GM23338 (cell line): ENCODE measurements around the gene SPPL2C. TPM values are rescaled to one million over a fixed set of nuclear protein-coding genes. Genes with fewer than 3 reads are reported as not detected.

Experiments used
- ATAC-seq: fragments of 200-7000 bp; cut with Tn5 transposase; 3 replicates; pipeline ENCODE4 v1.9.1; 2020
- DNase-seq: peaks from one replicate; pipeline ENCODE4 v3.0.0-alpha.2; 2015; ENCODE audit warnings: low spot score
- H2AFZ ChIP-seq: fragments of 200-600 bp; sonication (generic); 2 replicates; pipeline ENCODE4 v1.8.0; 2016; ENCODE audit warnings: antibody characterized with exemption, mild to moderate bottlenecking, moderate library complexity
- H3F3A ChIP-seq: fragments of 200-600 bp; sonication (generic); replicated peaks from 2 replicates; pipeline ENCODE4 v1.8.0; 2017; ENCODE audit warnings: antibody characterized with exemption, mixed run types, low read depth
- H3K27ac ChIP-seq: fragments of 200-600 bp; sonication (generic); 2 replicates; pipeline ENCODE4 v1.6.1; 2016; ENCODE audit warnings: low read depth
- H3K27me3 ChIP-seq: fragments of 200-600 bp; sonication (generic); 2 replicates; pipeline ENCODE4 v1.8.0; 2016; ENCODE audit warnings: mild to moderate bottlenecking, mixed run types, moderate library complexity; ENCODE audit not compliant: insufficient read depth
- H3K36me3 ChIP-seq: fragments of 200-600 bp; sonication (generic); 2 replicates; pipeline ENCODE4 v1.8.0; 2016; ENCODE audit warnings: mild to moderate bottlenecking; ENCODE audit not compliant: insufficient read depth
- H3K4me1 ChIP-seq: fragments of 200-600 bp; sonication (generic); 2 replicates; pipeline ENCODE4 v1.8.0; 2016; ENCODE audit warnings: mild to moderate bottlenecking, moderate library complexity; ENCODE audit not compliant: insufficient read depth
- H3K4me2 ChIP-seq: fragments of 200-600 bp; sonication (generic); 2 replicates; pipeline ENCODE4 v1.7.1; 2017; ENCODE audit warnings: mixed run types
- H3K4me3 ChIP-seq: fragments of 200-600 bp; sonication (generic); 2 replicates; pipeline ENCODE4 v1.6.1; 2016; ENCODE audit warnings: mixed run types
- H3K79me2 ChIP-seq: fragments of 200-600 bp; sonication (generic); replicated peaks from 2 replicates; pipeline ENCODE4 v1.8.0; 2017; ENCODE audit warnings: mild to moderate bottlenecking; ENCODE audit not compliant: insufficient read depth
- H3K9me2 ChIP-seq: fragments of 200-600 bp; sonication (generic); 2 replicates; pipeline ENCODE4 v1.8.0; 2017; ENCODE audit not compliant: insufficient read depth
- H4K20me1 ChIP-seq: fragments of 200-600 bp; sonication (generic); replicated peaks from 2 replicates; pipeline ENCODE4 v1.8.0; 2017; ENCODE audit warnings: mild to moderate bottlenecking; ENCODE audit not compliant: insufficient read depth
- H3K27ac Mint-ChIP-seq: 2 replicates; pipeline ENCODE4 v1.8.0; 2020; ENCODE audit warnings: inconsistent platforms, mild to moderate bottlenecking, moderate library complexity, mixed read lengths
- H3K27me3 Mint-ChIP-seq: 3 replicates; pipeline ENCODE4 v1.8.0; 2022; ENCODE audit warnings: low read depth, mild to moderate bottlenecking, moderate library complexity, mixed read lengths, inconsistent platforms; ENCODE audit not compliant: insufficient read depth, poor library complexity
- H3K36me3 Mint-ChIP-seq: 3 replicates; pipeline ENCODE4 v1.8.0; 2021; ENCODE audit warnings: low read depth, mild to moderate bottlenecking, inconsistent platforms, moderate library complexity, mixed read lengths
- H3K4me1 Mint-ChIP-seq: 3 replicates; pipeline ENCODE4 v1.8.0; 2020; ENCODE audit warnings: mild to moderate bottlenecking, inconsistent platforms, mixed read lengths
- H3K4me3 Mint-ChIP-seq: 3 replicates; pipeline ENCODE4 v1.8.0; 2021; ENCODE audit warnings: moderate library complexity, mild to moderate bottlenecking, inconsistent platforms, mixed read lengths
- H3K9me3 Mint-ChIP-seq: 3 replicates; pipeline ENCODE4 v1.8.0; 2020; ENCODE audit warnings: moderate library complexity, mild to moderate bottlenecking, inconsistent platforms, mixed read lengths
- CREB1 ChIP-seq: fragments of 250-450 bp; sonication (Bioruptor Pico); IDR thresholded peaks from 2 replicates; pipeline ENCODE4 v1.5.0; 2020; ENCODE audit warnings: low read depth, mild to moderate bottlenecking, moderate library complexity
- ETS1 ChIP-seq: IDR thresholded peaks from 2 replicates; pipeline ENCODE4 v1.6.1; 2016; ENCODE audit warnings: antibody characterized with exemption
- EZH2 ChIP-seq: fragments of 200-600 bp; sonication (generic); IDR thresholded peaks from one replicate; pipeline ENCODE4 v1.8.0; 2017; ENCODE audit warnings: antibody characterized with exemption, mild to moderate bottlenecking, low read depth; ENCODE audit not compliant: unreplicated experiment
- EZH2phosphoT487 ChIP-seq: fragments of 200-600 bp; sonication (generic); IDR thresholded peaks from one replicate; pipeline ENCODE4 v1.8.1; 2018; ENCODE audit warnings: antibody characterized with exemption; ENCODE audit not compliant: unreplicated experiment
- JUNB ChIP-seq: IDR thresholded peaks from one replicate; pipeline ENCODE4 v1.6.1; 2016; ENCODE audit warnings: antibody characterized with exemption; ENCODE audit not compliant: unreplicated experiment
- NANOG ChIP-seq: IDR thresholded peaks from 2 replicates; pipeline ENCODE4 v1.6.1; 2016; ENCODE audit warnings: antibody characterized with exemption, borderline replicate concordance
- POLR2AphosphoS5 ChIP-seq: IDR thresholded peaks from 2 replicates; pipeline ENCODE4 v1.6.1; 2016; ENCODE audit warnings: antibody characterized with exemption, low read depth
- REST ChIP-seq: IDR thresholded peaks from one replicate; pipeline ENCODE4 v1.6.1; 2018; ENCODE audit warnings: antibody characterized with exemption; ENCODE audit not compliant: unreplicated experiment
- STAT1 ChIP-seq: IDR thresholded peaks from one replicate; pipeline ENCODE4 v1.6.1; 2016; ENCODE audit warnings: antibody characterized with exemption; ENCODE audit not compliant: unreplicated experiment
- ZNF114 ChIP-seq: fragments of 250-450 bp; sonication (Bioruptor Pico); IDR thresholded peaks from 2 replicates; pipeline ENCODE4 v1.5.0; 2020; ENCODE audit warnings: mild to moderate bottlenecking, moderate library complexity
- ZNF331 ChIP-seq: fragments of 250-450 bp; sonication (Bioruptor Pico); IDR thresholded peaks from 2 replicates; pipeline ENCODE4 v1.5.0; 2020; ENCODE audit warnings: low read depth, mild to moderate bottlenecking, moderate library complexity
- ZNF462 ChIP-seq: fragments of 250-450 bp; sonication (Bioruptor Pico); IDR thresholded peaks from 2 replicates; pipeline ENCODE4 v1.5.0; 2020; ENCODE audit warnings: mild to moderate bottlenecking, moderate library complexity
- polyA plus RNA-seq: library from polyadenylated mRNA; unstranded; fragments of >200 nt; fragmentation: Nextera tagmentation; extraction: Ambion mirVana; gene quantifications from 2 replicates; pipeline ENCODE4 v1.2.1, GENCODE V29; 2016
- total RNA-seq: library from RNA; depleted of rRNA; stranded (reverse); fragments of >200 nt; shearing (Covaris generic); gene quantifications from 2 replicates; pipeline ENCODE4 v1.2.3, GENCODE V29; 2014
- TF ChIP-seq, protein P1 (sequence below), 2 experiments: fragments of 200-600 bp in 1 of 2; sonication (generic) in 1 of 2; conservative IDR thresholded peaks; 2 replicates each; pipeline versions ENCODE4 v1.5.1 to v1.6.1; 2016 to 2017; ENCODE audit warnings: antibody characterized with exemption in 2 of 2, low read depth in 2 of 2, mild to moderate bottlenecking in 2 of 2, moderate library complexity in 1 of 2

SPPL2C gene
- total and polyA plus RNA-seq, 2 experiments from 2014 or later = 0.14 TPM; not detected in 1

- Histone ChIP-seq H3K4me3 (no peak overlapping the region), H4K20me1 (no peaks in the 10 kb centered on the region), H3K36me3 (no peaks in the 10 kb centered on the region), H3K79me2 (no peaks in the 10 kb centered on the region), H3K9me2 (0 out of 2 replicates have a peak, but pooled peaks cover 6% of the 10 kb centered on the region), H3K4me2 (no peak overlapping the region), H3K4me1 (peaks cover 22% of the 10 kb centered on the region), H3K27ac (no peak overlapping the region), H2AFZ (peak overlapping the region; percentile 2; the same call in 1 of the 2 replicates), H3F3A (no peaks in the 10 kb centered on the region), H3K27me3 (no peaks in the 10 kb centered on the region)
- Mint-ChIP-seq H3K4me1 (peaks cover 35% of the 10 kb centered on the region), H3K9me3 (no peaks in the 10 kb centered on the region), H3K4me3 (no peak overlapping the region), H3K36me3 (no peaks in the 10 kb centered on the region), H3K27ac (no peak overlapping the region), H3K27me3 (peaks cover 2% of the 10 kb centered on the region)
- TF ChIP-seq STAT1 (no peak), ZNF114 (no peak), ETS1 (no peak), ZNF462 (no peak), EZH2 (no peak), EZH2phosphoT487 (no peak), ZNF331 (CRISPR knock-in tag) (no peak), NANOG (no peak), POLR2AphosphoS5 (no peak), REST (no peak), JUNB (no peak), CREB1 (CRISPR knock-in tag) (no peak)
- TF ChIP-seq, protein P1, sequence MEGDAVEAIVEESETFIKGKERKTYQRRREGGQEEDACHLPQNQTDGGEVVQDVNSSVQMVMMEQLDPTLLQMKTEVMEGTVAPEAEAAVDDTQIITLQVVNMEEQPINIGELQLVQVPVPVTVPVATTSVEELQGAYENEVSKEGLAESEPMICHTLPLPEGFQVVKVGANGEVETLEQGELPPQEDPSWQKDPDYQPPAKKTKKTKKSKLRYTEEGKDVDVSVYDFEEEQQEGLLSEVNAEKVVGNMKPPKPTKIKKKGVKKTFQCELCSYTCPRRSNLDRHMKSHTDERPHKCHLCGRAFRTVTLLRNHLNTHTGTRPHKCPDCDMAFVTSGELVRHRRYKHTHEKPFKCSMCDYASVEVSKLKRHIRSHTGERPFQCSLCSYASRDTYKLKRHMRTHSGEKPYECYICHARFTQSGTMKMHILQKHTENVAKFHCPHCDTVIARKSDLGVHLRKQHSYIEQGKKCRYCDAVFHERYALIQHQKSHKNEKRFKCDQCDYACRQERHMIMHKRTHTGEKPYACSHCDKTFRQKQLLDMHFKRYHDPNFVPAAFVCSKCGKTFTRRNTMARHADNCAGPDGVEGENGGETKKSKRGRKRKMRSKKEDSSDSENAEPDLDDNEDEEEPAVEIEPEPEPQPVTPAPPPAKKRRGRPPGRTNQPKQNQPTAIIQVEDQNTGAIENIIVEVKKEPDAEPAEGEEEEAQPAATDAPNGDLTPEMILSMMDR (conservative IDR thresholded peaks at IDR 0.05; ENCODE audit: low read depth in 2 of 2) = no peak
- ATAC-seq = no peak
- no peak for DNase-seq
These were observed 22.5 kb downstream of the SPPL2C start for GRCh38 chr17:45867171-45867570.
